A673 (cell line): Measurements from ENCODE around the gene CDC37L1. TPM values are rescaled to one million over a fixed set of nuclear protein-coding genes. Genes with fewer than 3 reads are reported as not detected.

ENCODE experiments used
- BruUV-seq: library from RNA; stranded (reverse); fragments of 400-500 nt; replicated peaks from 2 replicates; lab custom pipeline; 2021; lab: Mats Ljungman, UMichigan
- CTCF ChIA-PET: fragments of 300-600 bp; sonication (Branson Sonifier 250); formaldehyde crosslinking; loops from one replicate; lab custom pipeline; 2022; ENCODE audit warnings: antibody characterized with exemption; lab: Charles Lee
- POLR2A ChIA-PET: fragments of 300-600 bp; sonication (Branson Sonifier 250); formaldehyde crosslinking; loops from one replicate; lab custom pipeline; 2022; ENCODE audit warnings: antibody characterized with exemption; ENCODE audit not compliant: low non-redundant PET; lab: Charles Lee
- DNase-seq: peaks from one replicate; pipeline ENCODE4 v3.0.0-alpha.2; 2015; ENCODE audit warnings: low spot score
- H3K27ac ChIP-seq: fragments of 200-600 bp; sonication (generic); 2 replicates; pipeline ENCODE4 v1.5.1; 2016; ENCODE audit warnings: mixed run types, low read depth, mild to moderate bottlenecking, mixed read lengths, antibody characterized with exemption, low read length; ENCODE audit not compliant: poor library complexity, severe bottlenecking
- H3K27me3 ChIP-seq: fragments of 200-600 bp; sonication (generic); replicated peaks from 2 replicates; pipeline ENCODE4 v1.6.1; 2017; ENCODE audit warnings: mixed run types, low read depth, mild to moderate bottlenecking, mixed read lengths, antibody characterized with exemption, low read length; ENCODE audit not compliant: insufficient read depth, poor library complexity
- H3K36me3 ChIP-seq: fragments of 200-600 bp; sonication (generic); 2 replicates; pipeline ENCODE4 v1.6.1; 2016; ENCODE audit warnings: mixed run types, mild to moderate bottlenecking, mixed read lengths, antibody characterized with exemption, low read length; ENCODE audit not compliant: insufficient read depth, poor library complexity, severe bottlenecking
- H3K4me1 ChIP-seq: fragments of 200-600 bp; sonication (generic); 2 replicates; pipeline ENCODE4 v1.6.1; 2017; ENCODE audit warnings: mixed run types, mild to moderate bottlenecking, mixed read lengths, antibody characterized with exemption, low read length; ENCODE audit not compliant: insufficient read depth, poor library complexity, severe bottlenecking
- H3K4me3 ChIP-seq: fragments of 200-600 bp; sonication (generic); 2 replicates; pipeline ENCODE4 v1.5.1; 2016; ENCODE audit warnings: low read depth, mixed run types, mild to moderate bottlenecking, mixed read lengths, low read length; ENCODE audit not compliant: poor library complexity, severe bottlenecking
- H3K9me3 ChIP-seq: fragments of 200-600 bp; sonication (generic); 2 replicates; pipeline ENCODE4 v1.6.1; 2016; ENCODE audit warnings: mixed run types, low read depth, mild to moderate bottlenecking, mixed read lengths, antibody characterized with exemption, low read length; ENCODE audit not compliant: poor library complexity, severe bottlenecking
- CTCF ChIP-seq: fragments of 300-800, 200-600 bp; sonication (generic); conservative IDR thresholded peaks from 2 replicates; pipeline ENCODE4 v1.5.1; 2017; ENCODE audit warnings: low read depth, mild to moderate bottlenecking, antibody characterized with exemption, low read length, moderate library complexity, mixed read lengths
- EZH2 ChIP-seq: fragments of 200-600 bp; sonication (generic); IDR thresholded peaks from 2 replicates; pipeline ENCODE4 v1.6.1; 2017; ENCODE audit warnings: borderline replicate concordance, low read depth, mild to moderate bottlenecking, mixed read lengths, antibody characterized with exemption, low read length; ENCODE audit not compliant: poor library complexity, severe bottlenecking
- intact Hi-C: fragments of 100-400 bp; cut with micrococcal nuclease; formaldehyde crosslinking; loops from one replicate; pipeline ENCODE4 v1.10.0; 2022; ENCODE audit not compliant: unreplicated experiment
- total RNA-seq: library from RNA; stranded (reverse); gene quantifications from 2 replicates; pipeline ENCODE4 v1.2.3, GENCODE V29; 2021

The CDC37L1 gene
- total RNA-seq, 1 experiment from 2014 or later, result 28.7 TPM

DNA sequence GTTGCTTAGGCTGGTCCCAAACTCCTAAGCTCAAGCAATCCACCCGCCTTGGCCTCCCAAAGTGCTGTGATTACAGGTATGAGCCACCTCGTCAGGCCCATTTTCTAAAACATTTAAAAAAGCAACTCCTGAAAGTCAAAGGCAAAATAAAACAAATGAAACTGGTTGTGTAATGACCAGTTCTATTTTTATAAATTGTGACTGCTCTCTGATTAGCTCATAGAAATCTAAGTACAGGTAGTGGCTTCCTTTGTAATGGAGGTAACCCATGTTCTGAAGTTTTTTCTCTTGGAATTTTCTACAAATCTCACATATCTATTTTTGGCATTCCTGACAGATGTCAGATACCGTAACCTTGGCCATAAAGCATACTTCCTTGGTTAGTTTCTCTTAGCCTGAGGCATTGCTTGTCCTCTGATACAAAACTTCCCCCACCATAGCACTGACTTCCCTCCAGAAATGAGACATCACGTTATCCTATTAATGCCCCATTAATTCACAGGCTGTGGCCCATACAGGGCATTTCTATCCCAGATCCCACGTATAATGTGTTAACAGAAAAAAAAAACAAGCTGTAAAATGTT, 75.7 kb downstream of the CDC37L1 start:
- H3K36me3 ChIP-seq, result no peaks in the 10 kb centered on the region
- intact Hi-C loops, result loop anchor here (5.0 to 10.0 kb wide), 2 partner anchors 373 to 440 kb away; no protein-coding TSS in a partner anchor

DNA sequence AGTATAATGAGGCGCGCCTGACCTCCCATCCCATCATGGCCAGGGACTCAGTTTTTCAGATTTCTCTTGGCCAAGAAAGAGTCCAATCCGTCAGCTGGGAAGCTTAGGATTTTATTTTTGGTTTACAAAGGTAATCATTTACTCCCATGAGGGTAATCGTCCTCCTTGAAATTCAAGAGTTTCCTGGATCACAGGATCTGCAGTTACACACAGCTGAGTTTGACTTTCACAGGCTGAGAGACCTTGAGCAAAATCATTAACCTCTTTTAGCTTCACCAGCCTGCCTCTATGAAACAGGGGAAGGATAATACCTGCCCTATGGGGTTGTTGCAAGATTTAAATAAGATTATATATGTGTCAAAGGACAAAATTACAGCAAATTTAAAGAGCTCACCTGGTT, 77.1 kb downstream of the CDC37L1 start:
- H3K4me1 ChIP-seq, result no peaks in the 10 kb centered on the region
- no peak overlapping the region for H3K4me3 ChIP-seq
- no TSS peak for BruUV-seq
- H3K9me3 ChIP-seq, result no peaks in the 10 kb centered on the region
- DNase-seq, result no peak
- no peak for TF ChIP-seq EZH2
- no peak for TF ChIP-seq CTCF
- ChIA-PET CTCF (interaction anchor here (0.6 kb wide), 1 partner anchor 844 kb away, joined by 3 read pairs; no protein-coding TSS in a partner anchor), POLR2A (no interaction called here)
- no peaks in the 10 kb centered on the region for H3K27me3 ChIP-seq
- H3K27ac ChIP-seq, result no peak overlapping the region
- intact Hi-C loops, result loop anchor here (5.0 to 10.0 kb wide), 2 partner anchors 374 to 438 kb away; no protein-coding TSS in a partner anchor
- no peaks in the 10 kb centered on the region for H3K36me3 ChIP-seq

More for the DNA sequence above, 75.7 kb downstream of the CDC37L1 start:
- BruUV-seq, result no TSS peak
- H3K4me3 ChIP-seq, result no peak overlapping the region
- H3K4me1 ChIP-seq, result no peaks in the 10 kb centered on the region
- H3K27me3 ChIP-seq, result no peaks in the 10 kb centered on the region
- ChIA-PET POLR2A (no interaction called here), CTCF (interaction anchor here (0.6 kb wide), 1 partner anchor 853 kb away, joined by 5 read pairs; no protein-coding TSS in a partner anchor)
- no peaks in the 10 kb centered on the region for H3K9me3 ChIP-seq
- TF ChIP-seq CTCF (no peak), EZH2 (no peak)
- DNase-seq, result no peak
- no peak overlapping the region for H3K27ac ChIP-seq

Other genes with a start within 250 kb of the CDC37L1 start
- gene SLC1A1, start 189.1 kb upstream of the CDC37L1 start, total RNA-seq, result 8.5 and 8.7 TPM in 2 replicates
- 30.9 and 39.5 TPM in 2 replicates for gene PLPP6, start 17.3 kb upstream of the CDC37L1 start, total RNA-seq
- 20.4 and 21.2 TPM in 2 replicates for gene SPATA6L, start 13.1 kb upstream of the CDC37L1 start, total RNA-seq
- 93.1 and 93.6 TPM in 2 replicates for gene AK3, start 61.6 kb downstream of the CDC37L1 start, total RNA-seq
- gene RCL1, start 113.4 kb downstream of the CDC37L1 start, total RNA-seq, result 29.1 and 31.2 TPM in 2 replicates